ENCODE results near the gene TSEN15. TPM values are rescaled to one million over a fixed set of nuclear protein-coding genes. Genes with fewer than 3 reads are reported as not detected.

The TSEN15 gene
- total RNA-seq, 3 donors from 2014 or later (not counting 1 experiment from before 2014, with no cell fraction given) = 29.5 to 52.9 (median 34.3) TPM

DNA sequence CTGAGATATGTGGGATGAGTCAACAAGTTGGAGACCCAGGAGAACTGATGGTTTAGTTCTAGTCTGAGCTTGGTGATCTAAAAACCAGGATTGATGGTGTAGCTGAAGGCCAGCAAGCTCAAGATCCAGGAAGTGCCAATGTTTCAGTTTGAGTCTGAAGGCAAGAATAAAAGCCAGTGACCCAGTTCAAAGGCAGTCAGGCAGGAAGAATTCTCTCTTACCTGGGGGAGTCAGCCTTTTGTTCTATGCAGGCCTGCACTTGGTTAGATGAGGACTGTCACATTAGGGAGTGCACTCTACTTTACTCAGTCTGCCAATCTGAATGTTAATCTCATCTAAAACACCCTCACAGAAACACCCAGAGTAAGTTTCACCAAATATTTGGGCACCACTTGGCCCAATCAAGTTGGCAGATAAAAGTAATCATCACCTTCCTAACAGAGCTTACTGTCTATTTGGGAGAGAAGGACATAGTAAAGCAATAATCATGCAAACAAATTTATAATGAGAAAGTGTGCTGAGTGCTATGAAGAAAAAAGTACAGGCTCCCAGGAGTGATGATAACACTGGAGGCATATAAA lies 63.4 kb downstream of the TSEN15 start:
- peaks cover 6 to 15% of the 10 kb centered on the region in 2 donors for H3K4me1 Mint-ChIP-seq
- H3K4me1 ChIP-seq (ENCODE audit: control insufficient read depth, insufficient read depth, low read length) = peaks cover 10% of the 10 kb centered on the region
- no peak overlapping the region for H3K4me3 Mint-ChIP-seq

GRCh38 chr1:184116287-184116686 lies 64.8 kb downstream of the TSEN15 start:
- TF ChIP-seq, protein P1, sequence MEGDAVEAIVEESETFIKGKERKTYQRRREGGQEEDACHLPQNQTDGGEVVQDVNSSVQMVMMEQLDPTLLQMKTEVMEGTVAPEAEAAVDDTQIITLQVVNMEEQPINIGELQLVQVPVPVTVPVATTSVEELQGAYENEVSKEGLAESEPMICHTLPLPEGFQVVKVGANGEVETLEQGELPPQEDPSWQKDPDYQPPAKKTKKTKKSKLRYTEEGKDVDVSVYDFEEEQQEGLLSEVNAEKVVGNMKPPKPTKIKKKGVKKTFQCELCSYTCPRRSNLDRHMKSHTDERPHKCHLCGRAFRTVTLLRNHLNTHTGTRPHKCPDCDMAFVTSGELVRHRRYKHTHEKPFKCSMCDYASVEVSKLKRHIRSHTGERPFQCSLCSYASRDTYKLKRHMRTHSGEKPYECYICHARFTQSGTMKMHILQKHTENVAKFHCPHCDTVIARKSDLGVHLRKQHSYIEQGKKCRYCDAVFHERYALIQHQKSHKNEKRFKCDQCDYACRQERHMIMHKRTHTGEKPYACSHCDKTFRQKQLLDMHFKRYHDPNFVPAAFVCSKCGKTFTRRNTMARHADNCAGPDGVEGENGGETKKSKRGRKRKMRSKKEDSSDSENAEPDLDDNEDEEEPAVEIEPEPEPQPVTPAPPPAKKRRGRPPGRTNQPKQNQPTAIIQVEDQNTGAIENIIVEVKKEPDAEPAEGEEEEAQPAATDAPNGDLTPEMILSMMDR (IDR thresholded peaks at IDR 0.05) = no peak
- DNase-seq (no peak), ATAC-seq (no peak)
- Mint-ChIP-seq H3K9me3 (no peaks in the 10 kb centered on the region), H3K36me3 (no peaks in the 10 kb centered on the region), H3K27ac (no peak overlapping the region), H3K4me3 (no peak overlapping the region), H3K4me1 (peaks cover 0 to 1% of the 10 kb centered on the region in 2 donors), H3K27me3 (ENCODE audit: low read depth in 2 of 2) (no peaks in the 10 kb centered on the region)
- Histone ChIP-seq H3K4me1 (ENCODE audit: control insufficient read depth, insufficient read depth, low read length) (no peaks in the 10 kb centered on the region), H3K27me3 (ENCODE audit: control insufficient read depth, insufficient read depth, low read length) (no peaks in the 10 kb centered on the region), H3K36me3 (ENCODE audit: control insufficient read depth, insufficient read depth, low read length) (no peaks in the 10 kb centered on the region), H3K4me3 (ENCODE audit: low read length) (no peak overlapping the region), H3K9me3 (ENCODE audit: control insufficient read depth, insufficient read depth, low read length) (no peaks in the 10 kb centered on the region), H3K27ac (ENCODE audit: low read length) (no peak overlapping the region)
- intact Hi-C loops (cut with micrococcal nuclease) = no loop called here
- WGBS (ENCODE audit: insufficient coverage) = 91% methylated on average over 2 of the region's 2 CpGs

More for the DNA sequence above, 63.4 kb downstream of the TSEN15 start:
- H3K27me3 Mint-ChIP-seq (ENCODE audit: low read depth in 2 of 2) = no peaks in the 10 kb centered on the region
- no peaks in the 10 kb centered on the region for H3K36me3 ChIP-seq (ENCODE audit: control insufficient read depth, insufficient read depth, low read length)
- ATAC-seq (no peak), DNase-seq (no peak)
- H3K4me3 ChIP-seq (ENCODE audit: low read length) = no peak overlapping the region
- TF ChIP-seq, protein P1 (IDR thresholded peaks at IDR 0.05) = no peak
- no peak overlapping the region for H3K27ac ChIP-seq (ENCODE audit: low read length)
- no peaks in the 10 kb centered on the region for H3K9me3 Mint-ChIP-seq
- H3K36me3 Mint-ChIP-seq = no peaks in the 10 kb centered on the region
- H3K27ac Mint-ChIP-seq = no peak overlapping the region
- intact Hi-C loops (cut with micrococcal nuclease) = no loop called here
- no peaks in the 10 kb centered on the region for H3K9me3 ChIP-seq (ENCODE audit: control insufficient read depth, insufficient read depth, low read length)
- no peaks in the 10 kb centered on the region for H3K27me3 ChIP-seq (ENCODE audit: control insufficient read depth, insufficient read depth, low read length)

DNA sequence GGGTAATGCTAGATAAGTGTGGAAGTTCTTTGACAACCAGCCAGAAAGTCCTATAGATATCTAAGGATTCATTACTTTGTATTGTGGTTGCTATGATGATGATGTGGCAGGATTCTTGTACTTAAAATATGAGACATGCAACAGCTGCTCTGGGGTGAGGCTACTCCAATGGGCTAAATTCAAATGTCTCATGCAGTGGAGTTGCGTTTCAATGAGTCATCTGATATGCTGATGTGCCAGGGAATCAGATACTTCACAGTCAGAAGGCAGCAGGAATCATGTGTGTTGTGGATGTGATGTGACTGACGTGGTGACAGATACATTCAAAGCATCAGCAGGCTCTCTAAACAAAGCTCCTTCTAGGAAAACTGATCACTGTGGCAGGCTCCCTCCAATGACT lies 66.5 kb downstream of the TSEN15 start:
- Mint-ChIP-seq H3K36me3 (no peaks in the 10 kb centered on the region), H3K4me3 (no peak overlapping the region), H3K27me3 (ENCODE audit: low read depth in 2 of 2) (no peaks in the 10 kb centered on the region), H3K9me3 (no peaks in the 10 kb centered on the region), H3K4me1 (no peaks in the 10 kb centered on the region), H3K27ac (no peak overlapping the region)
- intact Hi-C loops (cut with micrococcal nuclease) = no loop called here
- Histone ChIP-seq H3K9me3 (ENCODE audit: control insufficient read depth, insufficient read depth, low read length) (no peaks in the 10 kb centered on the region), H3K27me3 (ENCODE audit: control insufficient read depth, insufficient read depth, low read length) (no peaks in the 10 kb centered on the region), H3K4me1 (ENCODE audit: control insufficient read depth, insufficient read depth, low read length) (no peaks in the 10 kb centered on the region), H3K4me3 (ENCODE audit: low read length) (no peak overlapping the region), H3K27ac (ENCODE audit: low read length) (no peak overlapping the region), H3K36me3 (ENCODE audit: control insufficient read depth, insufficient read depth, low read length) (no peaks in the 10 kb centered on the region)
- 83% methylated on average over 2 of the region's 2 CpGs for WGBS (ENCODE audit: insufficient coverage)
- TF ChIP-seq, protein P1 (IDR thresholded peaks at IDR 0.05) = no peak
- no peak for ATAC-seq
- no peak for DNase-seq

Other genes starting within 250 kb of the TSEN15 start
- under 1 TPM; 0.16 to 0.52 (median 0.40) TPM for gene RGL1, start 246.6 kb upstream of the TSEN15 start, total RNA-seq
- 10 to 100 TPM in 1 of 3 donors, 1 to 10 TPM in 2; 1.4 to 13.5 (median 7.5) TPM for gene COLGALT2, start 14.0 kb upstream of the TSEN15 start, total RNA-seq